Stimulated activated CD4-positive, alpha-beta T cell treated with anti-CD3 and anti-CD28 coated beads, TNF-alpha, amount 100 ng/mL, for 1 hour (primary cell): ENCODE measurements around the gene PPM1E.

Experiments used
- DNase-seq, 3 donors: peaks; one replicate each; pipeline ENCODE4 v3.0.0-alpha.2; 2020; ENCODE audit warnings: low read depth in 3 of 3, low spot score in 1 of 3

The PPM1E gene

DNA sequence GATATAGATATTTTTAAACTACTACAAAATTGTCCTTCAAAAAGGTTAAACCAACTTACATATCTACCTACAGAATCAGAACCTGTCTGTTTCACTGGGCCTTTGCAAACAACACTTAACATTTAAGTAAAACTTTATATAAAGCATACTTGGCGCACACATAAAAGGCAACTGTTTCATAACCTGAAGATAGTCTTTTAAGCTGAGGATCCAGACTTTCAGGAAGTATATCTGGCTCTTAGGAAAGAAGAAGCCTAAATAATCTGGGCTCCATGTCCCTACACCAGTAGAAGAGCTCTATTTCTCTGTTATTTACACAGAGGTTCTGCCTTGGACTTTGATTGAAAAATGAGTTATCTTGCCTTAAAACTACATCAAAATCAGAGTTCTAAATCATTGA, 275.2 kb downstream of the PPM1E start:
- DNase-seq, result no peak
